Panc1 (cell line): Measurements from ENCODE around the gene ASMTL. TPM values are rescaled to one million over a fixed set of nuclear protein-coding genes. Genes with fewer than 3 reads are reported as not detected.

Source experiments
- ATAC-seq: fragments of 200-7000 bp; cut with Tn5 transposase; 2 replicates; pipeline ENCODE4 v1.9.1; 2020; ENCODE audit warnings: mild to moderate bottlenecking, moderate library complexity
- BruUV-seq: library from RNA; stranded (reverse); fragments of 400-500 nt; replicated peaks from 2 replicates; lab custom pipeline; 2021; lab: Mats Ljungman, UMichigan
- CTCF ChIA-PET: fragments of 300-600 bp; sonication (Branson Sonifier 250); formaldehyde crosslinking; loops from one replicate; lab custom pipeline; 2022; ENCODE audit warnings: antibody characterized with exemption; lab: Charles Lee
- POLR2A ChIA-PET: fragments of 300-600 bp; sonication (Branson Sonifier 250); formaldehyde crosslinking; loops from one replicate; lab custom pipeline; 2022; ENCODE audit warnings: antibody characterized with exemption; lab: Charles Lee
- DNase-seq: peaks from one replicate; pipeline ENCODE4 v3.0.0-alpha.2; 2010; ENCODE audit warnings: low read depth, low spot score
- H3K27ac ChIP-seq: 2 replicates; pipeline ENCODE4 v1.5.1; 2011; ENCODE audit warnings: mild to moderate bottlenecking, low read length, inconsistent platforms
- H3K27me3 ChIP-seq: fragments of 200-500 bp; sonication (Bioruptor generic); 2 replicates; pipeline ENCODE4 v1.6.0; 2014; ENCODE audit warnings: low read length, inconsistent platforms; ENCODE audit not compliant: control insufficient read depth, insufficient read depth
- H3K36me3 ChIP-seq: fragments of 200-500 bp; sonication (Bioruptor generic); 2 replicates; pipeline ENCODE4 v1.5.1; 2014; ENCODE audit warnings: inconsistent platforms, mild to moderate bottlenecking, low read length, moderate library complexity; ENCODE audit not compliant: control insufficient read depth, insufficient read depth
- H3K4me1 ChIP-seq: 2 replicates; pipeline ENCODE4 v1.5.1; 2011; ENCODE audit warnings: inconsistent platforms, mild to moderate bottlenecking, low read length, moderate library complexity; ENCODE audit not compliant: control insufficient read depth, insufficient read depth
- H3K4me3 ChIP-seq, 2 experiments: 2 replicates each; pipeline ENCODE4 v1.5.1; 2011 to 2012; ENCODE audit warnings: low read depth in 2 of 2, low read length in 2 of 2, mild to moderate bottlenecking in 2 of 2, inconsistent platforms in 1 of 2, moderate library complexity in 1 of 2
- H3K9me3 ChIP-seq: fragments of 200-500 bp; sonication (Bioruptor generic); 2 replicates; pipeline ENCODE4 v1.5.1; 2014; ENCODE audit warnings: low read depth, mild to moderate bottlenecking, inconsistent platforms, low read length, moderate library complexity; ENCODE audit not compliant: control insufficient read depth, insufficient read depth
- POLR2AphosphoS5 ChIP-seq: IDR thresholded peaks from 2 replicates; pipeline ENCODE4 v1.6.1; 2012; ENCODE audit warnings: mild to moderate bottlenecking, low read depth, low read length, moderate library complexity
- SIN3A ChIP-seq: IDR thresholded peaks from 2 replicates; pipeline ENCODE4 v1.6.1; 2012; ENCODE audit warnings: low read depth, mild to moderate bottlenecking, low read length, moderate library complexity, borderline replicate concordance; ENCODE audit not compliant: insufficient read depth
- TCF7L2 ChIP-seq: IDR thresholded peaks from 2 replicates; pipeline ENCODE4 v1.6.1; 2011; ENCODE audit warnings: mild to moderate bottlenecking, low read depth, low read length, inconsistent platforms
- in situ Hi-C: cut with HindIII; loops from 2 replicates; pipeline ENCODE4 v1.10.0; 2016; ENCODE audit warnings: low sequenced_read_pairs, low pct_unique_long_range_greater_than_20kb
- intact Hi-C: fragments of 100-400 bp; cut with micrococcal nuclease; formaldehyde crosslinking; loops from one replicate; pipeline ENCODE4 v1.10.0; 2022; ENCODE audit not compliant: unreplicated experiment
- total RNA-seq: library from RNA; stranded (reverse); gene quantifications from one replicate; pipeline ENCODE4 v1.2.1, GENCODE V29; 2021; ENCODE audit not compliant: unreplicated experiment
- TF ChIP-seq, protein P1 (sequence below): fragments of 450-650 bp; IDR thresholded peaks from 2 replicates; pipeline ENCODE4 v1.5.1; 2017; ENCODE audit warnings: mild to moderate bottlenecking
- TF ChIP-seq, protein P2 (sequence below), 2 experiments: IDR thresholded peaks; 2 replicates each; pipeline ENCODE4 v1.6.1; 2011 to 2012; ENCODE audit warnings: low read depth in 2 of 2, control low read depth in 1 of 2, low read length in 1 of 2, mild to moderate bottlenecking in 1 of 2, moderate library complexity in 1 of 2; ENCODE audit not compliant: insufficient read depth in 1 of 2

Gene ASMTL
- total RNA-seq, 1 experiment from 2014 or later: 16.5 TPM

DNA sequence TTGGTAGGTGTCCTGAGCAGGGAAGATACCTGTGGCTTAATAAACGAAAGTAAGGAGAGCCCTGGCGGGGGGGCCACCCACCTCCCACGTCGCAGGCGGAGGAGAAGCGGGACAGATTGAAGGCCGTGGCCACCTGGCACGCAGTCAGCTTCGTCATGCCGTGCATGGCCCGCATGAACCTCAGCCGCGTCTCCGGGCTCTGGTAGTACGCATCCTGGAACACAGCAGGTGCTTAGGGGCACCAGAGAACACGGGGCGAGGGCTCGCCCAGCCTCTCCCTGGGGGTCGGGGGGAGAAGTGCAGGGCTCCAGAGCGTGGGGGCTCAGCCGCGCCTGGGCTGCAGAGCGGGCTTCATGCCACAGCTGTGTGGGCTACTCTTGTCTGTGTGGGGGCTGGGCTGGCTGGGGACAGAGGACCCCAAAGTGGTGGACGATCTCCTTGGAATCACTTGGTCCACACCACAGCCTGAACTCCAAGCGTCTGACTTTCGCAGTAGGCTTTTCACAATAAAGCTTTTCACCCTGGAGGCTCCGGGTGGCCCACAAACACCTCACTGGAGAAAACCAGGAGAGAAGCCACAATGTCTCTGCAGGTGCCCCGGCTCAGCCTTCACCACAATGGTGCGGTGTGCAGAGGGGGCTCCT lies 33.7 kb downstream of the ASMTL start:
- in situ Hi-C loops (no loop called here), intact Hi-C loops (no loop called here)
- Histone ChIP-seq H3K27ac (no peak overlapping the region), H3K4me1 (no peaks in the 10 kb centered on the region), H3K9me3 (no peaks in the 10 kb centered on the region), H3K27me3 (no peaks in the 10 kb centered on the region), H3K36me3 (no peaks in the 10 kb centered on the region), H3K4me3 (no peak overlapping the region)
- DNase-seq (no peak), ATAC-seq (peak; percentile 9; the same call in 1 of the 2 replicates)
- TF ChIP-seq, protein P1, sequence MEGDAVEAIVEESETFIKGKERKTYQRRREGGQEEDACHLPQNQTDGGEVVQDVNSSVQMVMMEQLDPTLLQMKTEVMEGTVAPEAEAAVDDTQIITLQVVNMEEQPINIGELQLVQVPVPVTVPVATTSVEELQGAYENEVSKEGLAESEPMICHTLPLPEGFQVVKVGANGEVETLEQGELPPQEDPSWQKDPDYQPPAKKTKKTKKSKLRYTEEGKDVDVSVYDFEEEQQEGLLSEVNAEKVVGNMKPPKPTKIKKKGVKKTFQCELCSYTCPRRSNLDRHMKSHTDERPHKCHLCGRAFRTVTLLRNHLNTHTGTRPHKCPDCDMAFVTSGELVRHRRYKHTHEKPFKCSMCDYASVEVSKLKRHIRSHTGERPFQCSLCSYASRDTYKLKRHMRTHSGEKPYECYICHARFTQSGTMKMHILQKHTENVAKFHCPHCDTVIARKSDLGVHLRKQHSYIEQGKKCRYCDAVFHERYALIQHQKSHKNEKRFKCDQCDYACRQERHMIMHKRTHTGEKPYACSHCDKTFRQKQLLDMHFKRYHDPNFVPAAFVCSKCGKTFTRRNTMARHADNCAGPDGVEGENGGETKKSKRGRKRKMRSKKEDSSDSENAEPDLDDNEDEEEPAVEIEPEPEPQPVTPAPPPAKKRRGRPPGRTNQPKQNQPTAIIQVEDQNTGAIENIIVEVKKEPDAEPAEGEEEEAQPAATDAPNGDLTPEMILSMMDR: no peak
- TF ChIP-seq TCF7L2 (no peak), SIN3A (no peak), POLR2AphosphoS5 (no peak)
- TF ChIP-seq, protein P2, sequence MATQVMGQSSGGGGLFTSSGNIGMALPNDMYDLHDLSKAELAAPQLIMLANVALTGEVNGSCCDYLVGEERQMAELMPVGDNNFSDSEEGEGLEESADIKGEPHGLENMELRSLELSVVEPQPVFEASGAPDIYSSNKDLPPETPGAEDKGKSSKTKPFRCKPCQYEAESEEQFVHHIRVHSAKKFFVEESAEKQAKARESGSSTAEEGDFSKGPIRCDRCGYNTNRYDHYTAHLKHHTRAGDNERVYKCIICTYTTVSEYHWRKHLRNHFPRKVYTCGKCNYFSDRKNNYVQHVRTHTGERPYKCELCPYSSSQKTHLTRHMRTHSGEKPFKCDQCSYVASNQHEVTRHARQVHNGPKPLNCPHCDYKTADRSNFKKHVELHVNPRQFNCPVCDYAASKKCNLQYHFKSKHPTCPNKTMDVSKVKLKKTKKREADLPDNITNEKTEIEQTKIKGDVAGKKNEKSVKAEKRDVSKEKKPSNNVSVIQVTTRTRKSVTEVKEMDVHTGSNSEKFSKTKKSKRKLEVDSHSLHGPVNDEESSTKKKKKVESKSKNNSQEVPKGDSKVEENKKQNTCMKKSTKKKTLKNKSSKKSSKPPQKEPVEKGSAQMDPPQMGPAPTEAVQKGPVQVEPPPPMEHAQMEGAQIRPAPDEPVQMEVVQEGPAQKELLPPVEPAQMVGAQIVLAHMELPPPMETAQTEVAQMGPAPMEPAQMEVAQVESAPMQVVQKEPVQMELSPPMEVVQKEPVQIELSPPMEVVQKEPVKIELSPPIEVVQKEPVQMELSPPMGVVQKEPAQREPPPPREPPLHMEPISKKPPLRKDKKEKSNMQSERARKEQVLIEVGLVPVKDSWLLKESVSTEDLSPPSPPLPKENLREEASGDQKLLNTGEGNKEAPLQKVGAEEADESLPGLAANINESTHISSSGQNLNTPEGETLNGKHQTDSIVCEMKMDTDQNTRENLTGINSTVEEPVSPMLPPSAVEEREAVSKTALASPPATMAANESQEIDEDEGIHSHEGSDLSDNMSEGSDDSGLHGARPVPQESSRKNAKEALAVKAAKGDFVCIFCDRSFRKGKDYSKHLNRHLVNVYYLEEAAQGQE (IDR thresholded peaks at IDR 0.05; ENCODE audit: insufficient read depth in 1 of 2, low read depth in 2 of 2, low read length in 1 of 2): no peak
- no TSS peak for BruUV-seq
- CTCF ChIA-PET: no interaction called here
- POLR2A ChIA-PET: no interaction called here

DNA sequence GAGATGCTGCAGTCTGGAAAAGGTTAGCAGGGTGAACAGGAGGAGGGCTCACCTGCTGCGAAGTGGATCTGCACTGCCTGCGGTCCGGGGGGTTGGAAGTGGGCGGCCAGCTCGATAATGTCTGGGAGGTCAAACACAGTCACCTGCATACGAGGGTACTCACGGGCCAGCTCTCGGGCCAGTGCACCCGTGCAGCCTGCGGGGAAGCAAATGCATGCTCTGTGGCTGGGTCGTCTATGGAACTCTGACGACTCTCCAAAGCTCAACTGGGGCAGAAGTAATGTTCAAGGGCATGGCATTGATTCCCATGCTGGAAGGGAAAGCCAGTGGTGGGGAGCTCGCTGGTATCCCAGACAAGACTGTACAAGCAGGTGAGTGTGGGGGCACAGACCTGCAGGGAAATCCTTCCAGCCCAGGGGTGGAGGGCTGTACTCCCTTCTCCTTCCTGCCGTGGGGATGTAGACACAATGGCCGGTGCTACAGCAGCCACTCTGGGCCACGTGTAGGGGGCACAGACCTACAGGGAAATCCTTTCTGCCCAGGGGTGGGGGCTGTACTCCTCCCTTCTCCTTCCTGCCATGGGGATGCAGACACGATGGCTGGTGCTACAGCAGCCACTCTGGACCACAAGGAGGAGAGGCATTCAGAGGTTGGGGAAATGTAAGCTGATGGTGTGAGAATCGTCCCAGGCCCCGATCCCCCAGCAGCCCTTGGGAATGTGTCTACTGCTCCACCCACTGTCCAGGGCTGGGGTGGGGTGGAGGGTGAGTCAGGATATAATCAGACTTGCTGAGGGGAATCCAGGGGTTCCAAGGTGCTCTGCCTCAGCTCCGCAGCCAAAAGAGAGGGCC lies 34.6 kb downstream of the ASMTL start:
- in situ Hi-C loops: no loop called here
- H3K9me3 ChIP-seq: no peaks in the 10 kb centered on the region
- no peaks in the 10 kb centered on the region for H3K36me3 ChIP-seq
- H3K27ac ChIP-seq: no peak overlapping the region
- ATAC-seq: 0 out of 2 replicates have a peak, but pooled peaks have one; percentile 14
- ChIA-PET POLR2A (no interaction called here), CTCF (no interaction called here)
- no peak for DNase-seq
- H3K4me1 ChIP-seq: no peaks in the 10 kb centered on the region
- no peak overlapping the region for H3K4me3 ChIP-seq
- no TSS peak for BruUV-seq
- no peaks in the 10 kb centered on the region for H3K27me3 ChIP-seq
- TF ChIP-seq SIN3A (no peak), POLR2AphosphoS5 (no peak), TCF7L2 (no peak)
- TF ChIP-seq, protein P2 (IDR thresholded peaks at IDR 0.05; ENCODE audit: insufficient read depth in 1 of 2, low read depth in 2 of 2, low read length in 1 of 2): no peak
- TF ChIP-seq, protein P1: no peak
- intact Hi-C loops: no loop called here
